ENCODE measurements around the gene LMO3.

Gene LMO3

GRCh38 chr12:16604596-16605252 is 1.2 kb downstream of the LMO3 start:
- H3K36me3 ChIP-seq (replicated peaks), result no peaks in the 10 kb centered on the region
- in situ Hi-C loops (cut with HindIII; ENCODE audit: low pct_ligation_motif_present, low sequenced_read_pairs), result no loop called here
- H3K4me3 ChIP-seq (ENCODE audit: low read depth, low read length), result no peak overlapping the region
- no peak overlapping the region for H3K27ac ChIP-seq
- DNase-seq, result no peak
- H3K27me3 ChIP-seq (replicated peaks), result peaks cover 19% of the 10 kb centered on the region
- no peak for TF ChIP-seq CTCF (IDR thresholded peaks at IDR 0.05; ENCODE audit: low read depth, low read length, missing control alignments)

GRCh38 chr12:16603916-16604575 is 1.9 kb downstream of the LMO3 start:
- no peak overlapping the region for H3K27ac ChIP-seq
- no peak for DNase-seq
- no peaks in the 10 kb centered on the region for H3K36me3 ChIP-seq (replicated peaks)
- peaks cover 19% of the 10 kb centered on the region for H3K27me3 ChIP-seq (replicated peaks)
- in situ Hi-C loops (cut with HindIII; ENCODE audit: low pct_ligation_motif_present, low sequenced_read_pairs), result no loop called here
- no peak for TF ChIP-seq CTCF (IDR thresholded peaks at IDR 0.05; ENCODE audit: low read depth, low read length, missing control alignments)
- H3K4me3 ChIP-seq (ENCODE audit: low read depth, low read length), result no peak overlapping the region

GRCh38 chr12:16603260-16603915 is 2.6 kb downstream of the LMO3 start:
- no peak for TF ChIP-seq CTCF (IDR thresholded peaks at IDR 0.05; ENCODE audit: low read depth, low read length, missing control alignments)
- H3K4me3 ChIP-seq (ENCODE audit: low read depth, low read length), result no peak overlapping the region
- H3K27me3 ChIP-seq (replicated peaks), result peaks cover 19% of the 10 kb centered on the region
- H3K36me3 ChIP-seq (replicated peaks), result no peaks in the 10 kb centered on the region
- DNase-seq, result no peak
- no peak overlapping the region for H3K27ac ChIP-seq
- in situ Hi-C loops (cut with HindIII; ENCODE audit: low pct_ligation_motif_present, low sequenced_read_pairs), result no loop called here

GRCh38 chr12:16602412-16602811 is 3.5 kb downstream of the LMO3 start:
- Histone ChIP-seq H3K27me3 (replicated peaks) (peaks cover 19% of the 10 kb centered on the region), H3K27ac (no peak overlapping the region), H3K4me3 (ENCODE audit: low read depth, low read length) (no peak overlapping the region), H3K36me3 (replicated peaks) (no peaks in the 10 kb centered on the region)
- TF ChIP-seq CTCF (IDR thresholded peaks at IDR 0.05; ENCODE audit: low read depth, low read length, missing control alignments), result no peak
- no peak for DNase-seq
- in situ Hi-C loops (cut with HindIII; ENCODE audit: low pct_ligation_motif_present, low sequenced_read_pairs), result no loop called here

- no peak for DNase-seq
- peaks cover 8% of the 10 kb centered on the region for H3K27me3 ChIP-seq (replicated peaks)
- no peak for TF ChIP-seq CTCF (IDR thresholded peaks at IDR 0.05; ENCODE audit: low read depth, low read length, missing control alignments)
- H3K36me3 ChIP-seq (replicated peaks), result no peaks in the 10 kb centered on the region
- in situ Hi-C loops (cut with HindIII; ENCODE audit: low pct_ligation_motif_present, low sequenced_read_pairs), result no loop called here
- no peak overlapping the region for H3K27ac ChIP-seq
- no peak overlapping the region for H3K4me3 ChIP-seq (ENCODE audit: low read depth, low read length)
Observed at GRCh38 chr12:16600525-16600924, 5.4 kb downstream of the LMO3 start.

Data from brain microvascular endothelial cell (primary cell).